Stimulated activated CD4-positive, alpha-beta T cell treated with anti-CD3 and anti-CD28 coated beads, Interleukin-15, amount 100 ng/mL, for 24 hours (primary cell): ENCODE data around the gene IRF2.
A peak's percentile ranks its signal among the peaks of the same experiment; 100 is the strongest.
"Not testable (repeated sequence)": the region's sequence is repeated elsewhere in the genome, so short reads cannot be mapped to it uniquely, and the experiment has no call there.

Experiments
- DNase-seq: peaks from one replicate; pipeline ENCODE4 v3.0.0-alpha.2; 2020

Gene IRF2

DNA sequence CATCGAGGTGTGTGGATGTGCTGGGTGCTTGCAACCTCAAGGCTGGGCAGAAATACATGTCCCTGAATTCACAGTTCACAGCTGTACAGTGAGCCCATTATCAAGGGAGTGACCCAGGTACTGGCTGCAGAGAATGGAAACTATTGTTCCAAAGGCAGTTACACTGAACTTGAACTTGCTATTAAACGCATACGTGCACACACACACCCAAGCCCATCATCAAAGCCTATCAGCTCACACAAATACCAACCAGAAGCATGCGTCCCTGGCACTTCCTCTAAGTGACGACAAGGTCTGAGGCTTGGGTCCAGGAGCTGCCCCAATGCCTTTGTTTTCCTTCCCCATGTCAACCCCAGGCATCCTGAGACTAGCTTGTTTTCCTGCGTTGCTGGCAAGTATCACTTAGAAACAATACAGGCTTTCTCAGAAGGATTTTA, 88.6 kb downstream of the IRF2 start:
- no peak for DNase-seq

DNA sequence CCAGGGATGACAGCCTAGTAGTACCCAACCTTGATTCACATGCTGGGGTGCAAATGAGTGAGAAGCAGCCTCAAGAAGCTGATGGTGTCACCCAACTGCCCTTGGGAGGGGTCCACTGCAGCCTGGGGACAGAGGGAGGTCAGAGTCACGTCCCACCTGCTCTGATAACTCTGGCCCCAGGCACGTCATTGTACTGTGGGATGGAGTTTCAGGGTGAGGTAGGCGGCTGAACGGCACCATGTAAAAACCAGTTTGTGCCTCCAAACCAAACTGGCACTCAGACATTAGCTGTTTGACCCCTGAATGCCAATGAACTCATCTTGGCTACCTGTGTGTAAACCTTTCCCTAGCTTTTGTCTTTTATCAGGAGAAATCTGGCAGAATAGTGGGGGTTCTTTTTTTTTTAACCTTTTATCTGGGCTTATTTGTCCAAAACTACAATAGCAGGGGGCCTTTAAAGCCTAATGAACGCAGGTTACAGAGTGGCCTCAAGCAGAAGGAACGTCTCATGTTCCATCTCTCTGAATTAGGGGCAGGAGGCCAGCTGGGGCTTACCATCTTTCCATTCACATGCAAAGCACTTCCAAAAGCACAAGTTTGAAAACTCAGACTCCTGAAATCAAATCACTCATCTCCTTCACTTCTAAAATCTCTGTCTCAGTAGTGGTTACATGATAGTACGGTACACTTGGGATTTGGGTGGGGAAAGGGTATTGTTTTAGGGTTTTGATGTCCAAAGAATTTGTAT, 89.4 kb downstream of the IRF2 start:
- DNase-seq, result no peak

GRCh38 chr4:184384056-184384809, 90.1 kb downstream of the IRF2 start:
- peak; percentile 12 for DNase-seq

GRCh38 chr4:184383497-184384055, 90.8 kb downstream of the IRF2 start:
- no peak for DNase-seq

DNA sequence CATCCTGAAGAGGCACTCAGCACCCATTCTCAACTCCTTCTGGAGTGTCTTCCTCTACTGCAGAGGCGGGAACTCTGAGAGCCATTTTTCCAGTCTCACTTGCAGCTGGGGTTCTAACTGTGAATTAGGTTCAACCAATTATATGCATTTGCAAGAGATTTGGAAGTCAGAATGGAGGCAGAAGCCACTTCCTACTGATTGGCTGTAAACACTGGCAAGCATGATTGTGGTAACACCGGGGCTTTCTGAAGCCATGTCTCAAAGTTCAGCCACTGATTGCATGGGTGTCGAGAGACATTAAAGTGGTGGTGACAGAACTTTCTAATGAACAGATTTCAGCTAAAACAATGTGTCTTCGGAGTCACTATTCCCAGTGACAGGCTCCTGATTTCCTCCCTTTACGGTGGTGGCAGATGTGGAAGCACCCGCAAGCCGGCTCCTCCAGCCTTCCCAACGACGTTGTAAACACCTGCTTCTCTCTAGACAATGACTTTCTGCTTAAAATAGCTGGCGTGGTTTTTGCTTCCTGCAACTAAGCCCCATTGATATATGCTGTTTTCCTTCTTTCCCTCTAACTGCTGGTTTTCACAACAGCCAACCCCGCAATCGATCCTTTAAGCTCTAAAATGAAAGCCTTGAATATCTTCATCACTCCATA, 92.0 kb downstream of the IRF2 start:
- no peak for DNase-seq

GRCh38 chr4:184380707-184381106, 93.6 kb downstream of the IRF2 start:
- DNase-seq, result no peak

GRCh38 chr4:184380214-184380613, 94.1 kb downstream of the IRF2 start:
- not testable (repeated sequence) for DNase-seq

DNA sequence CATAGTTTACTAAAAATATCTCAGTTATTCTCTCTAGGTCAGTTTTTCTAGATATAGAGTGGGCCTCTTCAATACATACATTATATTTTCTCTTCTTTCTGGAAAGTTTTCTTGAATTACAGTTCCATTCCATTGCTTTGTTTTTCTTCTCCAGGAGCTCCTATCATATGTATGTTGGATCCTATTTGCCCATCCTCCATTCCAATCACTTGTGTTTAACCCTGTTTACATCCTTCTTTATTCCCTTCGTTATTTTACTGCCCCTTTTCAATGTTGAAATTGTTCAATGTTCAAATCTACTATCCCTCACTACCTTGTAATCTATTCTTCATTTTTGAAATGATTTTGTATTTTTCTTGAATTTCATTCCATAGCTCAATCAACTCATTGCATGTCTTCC, 97.4 kb downstream of the IRF2 start:
- no peak for DNase-seq

DNA sequence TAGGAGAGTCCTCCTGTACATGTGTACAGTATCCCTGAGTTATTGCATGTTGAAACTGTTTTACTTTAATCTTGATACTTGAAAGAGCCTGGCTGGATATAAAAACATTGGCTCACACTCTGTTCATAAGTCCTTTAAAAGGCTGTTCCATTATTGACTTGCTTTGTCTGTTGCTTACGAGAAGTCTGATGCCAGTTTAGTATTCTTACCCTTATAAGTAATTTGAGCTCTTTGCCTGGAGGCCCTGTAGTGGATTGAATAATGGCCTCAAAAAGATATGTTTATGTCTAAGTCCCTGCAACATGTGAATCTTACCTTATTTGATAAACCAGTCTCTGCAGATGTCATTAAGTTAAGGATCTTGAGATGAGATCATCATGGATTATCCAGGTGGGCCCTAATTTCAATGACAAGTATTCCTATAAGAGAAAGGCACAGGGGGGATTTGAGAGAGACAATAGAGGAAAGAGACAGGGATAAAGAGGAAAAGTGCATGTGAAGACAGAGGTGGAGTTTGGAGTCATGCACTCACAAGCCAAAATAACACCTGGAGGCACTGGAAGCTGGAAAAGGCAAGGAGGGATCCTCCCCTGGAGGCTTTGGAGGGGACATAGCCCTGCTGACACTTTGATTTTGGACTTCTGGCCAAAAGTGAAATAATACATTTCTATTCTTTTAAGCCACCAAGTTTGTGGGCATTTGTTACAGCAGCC, 98.1 kb downstream of the IRF2 start:
- DNase-seq, result no peak

DNA sequence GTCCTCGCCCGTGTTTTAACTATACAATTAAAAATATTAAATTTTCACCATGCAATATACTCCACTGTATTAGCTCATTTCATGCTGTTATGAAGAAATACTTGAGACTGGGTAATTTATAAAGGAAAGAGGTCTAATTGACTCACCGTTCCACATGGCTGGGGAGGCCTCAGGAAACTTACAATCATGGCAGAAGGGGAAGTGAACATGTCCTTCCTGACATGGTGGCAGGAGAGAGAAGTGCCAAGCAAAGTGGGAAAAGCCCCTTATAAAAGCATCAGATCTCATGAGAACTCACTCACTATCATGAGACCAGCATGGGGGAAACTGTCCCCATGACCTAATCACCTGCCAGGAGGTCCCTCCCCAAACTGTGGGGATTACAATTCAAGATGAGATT, 98.7 kb downstream of the IRF2 start:
- not testable (repeated sequence) for DNase-seq

- no peak for DNase-seq
Measured at GRCh38 chr4:184375027-184375426, 99.3 kb downstream of the IRF2 start.

DNA sequence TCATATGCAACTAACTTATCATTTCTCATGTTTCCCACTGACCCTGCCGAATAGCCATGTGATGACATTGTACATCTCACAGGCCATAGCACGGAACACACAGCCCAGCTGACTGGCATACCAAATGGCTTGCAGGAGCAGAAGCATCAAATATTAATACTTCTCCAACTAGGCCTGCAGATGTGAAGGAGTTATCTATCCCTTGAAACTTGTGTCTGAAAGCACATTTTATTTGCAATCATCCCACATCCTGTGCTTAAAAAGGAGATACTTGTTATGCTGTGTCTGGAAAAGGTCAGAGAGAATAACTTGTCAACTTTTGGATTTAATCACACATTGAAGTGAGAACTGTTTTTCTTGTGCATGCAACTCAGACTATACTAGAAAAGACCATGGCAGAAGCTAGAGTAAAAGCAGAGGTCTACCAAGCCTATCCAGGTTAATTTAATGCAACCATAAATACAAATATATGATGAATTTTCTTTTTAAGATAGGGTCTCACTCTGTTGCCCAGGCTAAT, 100.4 kb downstream of the IRF2 start:
- DNase-seq, result no peak

GRCh38 chr4:184371390-184371787, 103.0 kb downstream of the IRF2 start:
- DNase-seq, result no peak

- no peak for DNase-seq
Measured at GRCh38 chr4:184370711-184371389, 103.5 kb downstream of the IRF2 start.

GRCh38 chr4:184369871-184370270, 104.5 kb downstream of the IRF2 start:
- no peak for DNase-seq

DNA sequence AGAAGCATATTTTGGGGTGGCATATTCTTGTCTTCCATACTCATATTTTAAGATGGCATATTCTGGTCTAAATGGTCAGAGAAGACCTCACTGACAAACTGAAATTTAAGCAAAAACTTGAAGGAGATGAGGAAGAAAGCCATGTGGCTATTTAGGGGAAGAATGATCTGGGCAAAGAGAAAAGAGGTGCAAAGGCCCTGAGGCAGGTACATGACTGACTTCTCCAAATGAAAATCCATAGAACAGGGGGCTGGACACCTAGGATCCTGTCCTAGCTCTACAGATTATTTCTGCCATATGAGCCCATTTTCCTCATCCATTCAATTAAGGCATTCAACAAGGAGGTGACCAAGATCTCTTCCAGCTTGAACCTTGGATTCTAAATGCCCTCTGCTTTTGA, 105.6 kb downstream of the IRF2 start:
- no peak for DNase-seq

GRCh38 chr4:184368290-184368689, 106.1 kb downstream of the IRF2 start:
- DNase-seq, result no peak

DNA sequence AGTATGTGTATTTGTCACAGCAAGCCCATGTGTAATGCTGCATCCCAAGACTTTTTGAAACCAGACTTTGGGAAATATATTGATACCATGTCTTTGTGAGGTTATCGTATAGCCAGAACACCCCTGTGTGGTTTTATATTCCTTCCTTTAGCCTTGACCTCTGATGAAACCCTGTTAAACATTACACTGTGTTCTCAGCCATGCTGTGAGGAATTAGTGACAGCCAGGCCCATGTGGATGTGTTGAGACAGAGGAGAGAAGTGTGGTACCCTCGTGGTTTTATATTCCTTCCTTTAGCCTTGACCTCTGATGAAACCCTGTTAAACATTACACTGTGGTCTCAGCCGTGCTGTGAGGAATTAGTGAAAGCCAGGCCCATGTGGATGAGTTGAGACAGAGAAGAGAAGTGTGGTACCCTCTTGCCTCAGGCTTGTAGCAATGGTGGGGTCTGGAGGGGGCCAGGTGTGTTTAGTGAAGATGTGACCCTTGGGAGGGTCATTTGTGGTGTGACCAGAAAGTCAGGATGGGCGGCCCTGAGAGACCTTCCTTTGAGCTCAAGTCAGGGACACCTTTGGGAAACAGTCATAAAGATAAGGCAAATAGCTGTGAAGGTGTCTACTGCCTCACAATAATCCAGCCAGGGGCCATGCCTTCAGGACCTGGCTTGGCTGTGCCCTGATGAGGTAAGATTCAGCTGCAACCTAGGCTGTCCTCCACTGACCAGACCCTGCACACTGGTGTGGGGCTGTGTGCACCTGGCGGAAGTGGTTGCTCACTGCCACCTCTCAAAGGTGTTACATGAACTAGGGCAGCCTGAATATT, 110.0 kb downstream of the IRF2 start:
- DNase-seq, result no peak

DNA sequence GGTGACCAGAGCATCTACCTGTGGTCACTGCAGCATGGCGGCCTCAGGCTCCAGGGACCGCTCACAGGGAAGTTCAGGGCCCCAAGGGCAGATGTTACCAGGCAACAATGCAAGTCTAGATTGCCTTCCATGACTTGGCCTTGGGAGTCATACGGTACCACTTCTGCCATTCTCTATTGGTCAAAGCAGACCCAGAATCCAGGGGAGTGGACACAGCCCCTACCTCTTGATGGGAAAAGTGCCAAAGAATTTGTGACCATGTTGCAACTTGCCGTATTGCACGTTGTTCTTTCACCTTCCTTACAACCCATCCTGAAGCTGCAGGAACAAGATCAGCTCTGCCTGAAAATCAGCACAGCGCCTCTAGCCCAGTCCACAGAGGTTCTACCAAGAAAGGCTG, 111.1 kb downstream of the IRF2 start:
- no peak for DNase-seq

GRCh38 chr4:184362396-184362795, 112.0 kb downstream of the IRF2 start:
- DNase-seq, result no peak

DNA sequence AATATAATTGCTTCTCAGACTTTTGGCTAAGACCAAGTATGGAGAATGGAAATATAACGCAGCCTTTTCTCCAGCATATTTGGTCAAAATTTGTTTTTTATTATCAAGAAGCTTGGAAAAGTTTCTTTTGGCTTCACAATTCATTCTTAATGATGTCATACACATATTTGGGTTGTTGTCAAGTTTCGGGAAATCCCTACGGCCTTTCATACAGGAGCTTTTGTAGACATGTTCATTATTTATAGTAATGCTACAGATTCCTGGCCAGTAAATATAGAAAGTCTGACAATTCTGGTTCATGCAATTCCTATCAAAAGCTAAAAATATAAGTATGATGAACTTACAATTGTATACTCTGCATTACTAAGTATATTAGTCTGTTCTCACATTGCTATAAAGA, 112.9 kb downstream of the IRF2 start:
- no peak for DNase-seq
